CD14-positive monocyte (primary cell): ENCODE measurements around the gene RPS29. TPM values are rescaled to one million over a fixed set of nuclear protein-coding genes. Genes with fewer than 3 reads are reported as not detected.

ENCODE experiments used
- DNase-seq, 3 donors: peaks; one replicate each; pipeline ENCODE4 v3.0.0-alpha.2; 2011 to 2022
- H2AFZ ChIP-seq: 2 replicates; pipeline ENCODE4 v1.6.0; 2012; ENCODE audit warnings: mild to moderate bottlenecking, low read depth, low read length, inconsistent platforms; ENCODE audit not compliant: insufficient read depth, poor library complexity, severe bottlenecking
- H3K27ac ChIP-seq, 2 donors: 1 replicate in 1 of 2; 2 replicates in 1 of 2; pipeline ENCODE4 v1.5.1; 2012 to 2013; ENCODE audit warnings: low read length in 2 of 2, control low read depth in 1 of 2, inconsistent platforms in 1 of 2, low read depth in 1 of 2, mild to moderate bottlenecking in 1 of 2
- H3K27me3 ChIP-seq, 2 donors: one replicate each; pipeline versions ENCODE4 v1.6.0 to v1.6.1; 2011 to 2013; ENCODE audit warnings: low read length in 2 of 2; ENCODE audit not compliant: control insufficient read depth in 2 of 2, insufficient read depth in 2 of 2
- H3K36me3 ChIP-seq, 2 donors: replicated peaks in 1 of 2; 1 replicate in 1 of 2; 2 replicates in 1 of 2; pipeline versions ENCODE4 v1.5.1 to v1.6.1; 2012 to 2013; ENCODE audit warnings: low read length in 2 of 2, control low read depth in 1 of 2, inconsistent platforms in 1 of 2, mild to moderate bottlenecking in 1 of 2; ENCODE audit not compliant: insufficient read depth in 2 of 2, control insufficient read depth in 1 of 2
- H3K4me1 ChIP-seq, 2 donors: 1 replicate in 1 of 2; 2 replicates in 1 of 2; pipeline versions ENCODE4 v1.5.1 to v1.6.1; 2012 to 2013; ENCODE audit warnings: low read length in 2 of 2, control low read depth in 1 of 2, inconsistent platforms in 1 of 2, mild to moderate bottlenecking in 1 of 2, moderate library complexity in 1 of 2; ENCODE audit not compliant: insufficient read depth in 2 of 2, control insufficient read depth in 1 of 2
- H3K4me2 ChIP-seq: replicated peaks from 2 replicates; pipeline ENCODE3; 2012; ENCODE audit warnings: low read length, moderate library complexity, mild to moderate bottlenecking; ENCODE audit not compliant: poor library complexity, severe bottlenecking; ENCODE audit errors: extremely low read depth
- H3K4me3 ChIP-seq, 3 experiments: fragments of 200-600 bp in 1 of 3; sonication (generic) in 1 of 3; replicated peaks in 1 of 3; 1 replicate in 2 of 3; 2 replicates in 1 of 3; pipeline ENCODE4 v1.5.1; 2011 to 2013; ENCODE audit warnings: low read length in 3 of 3, mild to moderate bottlenecking in 3 of 3, control low read depth in 2 of 3, low read depth in 2 of 3, inconsistent platforms in 1 of 3, moderate library complexity in 1 of 3
- H3K79me2 ChIP-seq: 2 replicates; pipeline ENCODE4 v1.6.0; 2012; ENCODE audit warnings: mild to moderate bottlenecking, control low read depth, inconsistent platforms, low read length, moderate library complexity; ENCODE audit not compliant: insufficient read depth
- H3K9ac ChIP-seq: 2 replicates; pipeline ENCODE4 v1.6.0; 2017; ENCODE audit warnings: low read length, mild to moderate bottlenecking; ENCODE audit not compliant: insufficient read depth, poor library complexity, severe bottlenecking
- H3K9me3 ChIP-seq, 2 donors: replicated peaks in 1 of 2; 1 replicate in 1 of 2; 2 replicates in 1 of 2; pipeline versions ENCODE4 v1.5.1 to v1.6.1; 2012 to 2013; ENCODE audit warnings: low read length in 2 of 2, control low read depth in 1 of 2; ENCODE audit not compliant: control insufficient read depth in 1 of 2, insufficient read depth in 1 of 2
- H4K20me1 ChIP-seq: 2 replicates; pipeline ENCODE4 v1.6.0; 2012; ENCODE audit warnings: mild to moderate bottlenecking, low read length, control low read depth, moderate library complexity; ENCODE audit not compliant: insufficient read depth
- H3K27ac Mint-ChIP-seq, 7 donors: one replicate each; pipeline ENCODE4 v1.8.0; 2020; ENCODE audit warnings: mild to moderate bottlenecking in 7 of 7, mixed read lengths in 7 of 7, moderate library complexity in 6 of 7, inconsistent platforms in 2 of 7
- H3K27me3 Mint-ChIP-seq, 3 donors: one replicate each; pipeline ENCODE4 v1.8.0; 2021 to 2022; ENCODE audit warnings: low read depth in 3 of 3, mild to moderate bottlenecking in 3 of 3, mixed read lengths in 3 of 3, moderate library complexity in 3 of 3, inconsistent platforms in 1 of 3
- H3K36me3 Mint-ChIP-seq, 2 donors: one replicate each; pipeline ENCODE4 v1.8.0; 2020; ENCODE audit warnings: mixed read lengths in 2 of 2, inconsistent platforms in 1 of 2, mild to moderate bottlenecking in 1 of 2
- H3K4me1 Mint-ChIP-seq: one replicate; pipeline ENCODE4 v1.8.0; 2020; ENCODE audit warnings: mild to moderate bottlenecking, mixed read lengths
- H3K4me3 Mint-ChIP-seq, 2 donors: one replicate each; pipeline ENCODE4 v1.8.0; 2020; ENCODE audit warnings: mild to moderate bottlenecking in 2 of 2, mixed read lengths in 2 of 2, moderate library complexity in 1 of 2
- H3K9me3 Mint-ChIP-seq, 7 donors: one replicate each; pipeline ENCODE4 v1.8.0; 2020 to 2022; ENCODE audit warnings: mixed read lengths in 7 of 7, mild to moderate bottlenecking in 6 of 7, moderate library complexity in 6 of 7, inconsistent platforms in 2 of 7
- CTCF ChIP-seq: fragments of 200-600 bp; IDR thresholded peaks from one replicate; pipeline ENCODE4 v1.8.0; 2022; ENCODE audit warnings: antibody characterized with exemption, mild to moderate bottlenecking
- WGBS: methylation state at CpG from one replicate; pipeline ENCODE4 v1.1.5; 2013; ENCODE audit warnings: missing lambda C conversion rate; ENCODE audit not compliant: insufficient coverage; 5-methylcytosine and 5-hydroxymethylcytosine counted together
- intact Hi-C, 2 donors: fragments of 100-400 bp; cut with micrococcal nuclease; formaldehyde crosslinking; loops; one replicate each; pipeline versions ENCODE4 v1.15.0 to v1.15.1; 2023
- polyA plus RNA-seq, 3 donors: library from polyadenylated mRNA; depleted of rRNA in 1 of 3; unstranded in 2 of 3; stranded (reverse) in 1 of 3; fragments of 300-500 nt in 2 of 3; fragments of >200 nt in 1 of 3; fragmentation: Illumina TruSeq in 2 of 3; gene quantifications; 1 replicate in 2 of 3; 2 replicates in 1 of 3; pipeline ENCODE4 v1.2.3, GENCODE V29; 2012 to 2021

Gene RPS29
- polyA plus RNA-seq, 3 donors: 2,325 to 4,497 (median 2,965) TPM

- H3K27ac ChIP-seq: no peak overlapping the region
- Mint-ChIP-seq H3K4me1 (no peaks in the 10 kb centered on the region), H3K4me3 (no peak overlapping the region), H3K27me3 (peaks cover 1 to 2% (median 2%) of the 10 kb centered on the region in 3 donors), H3K9me3 (no peaks in the 10 kb centered on the region), H3K27ac (no peak overlapping the region), H3K36me3 (no peaks in the 10 kb centered on the region)
- WGBS: 50% methylated on average over 2 of the region's 3 CpGs
- no peaks in the 10 kb centered on the region for H3K27me3 ChIP-seq
- H3K4me1 ChIP-seq: no peaks in the 10 kb centered on the region
- no peaks in the 10 kb centered on the region for H4K20me1 ChIP-seq
- no peaks in the 10 kb centered on the region for H3K9me3 ChIP-seq
- H3K36me3 ChIP-seq: no peaks in the 10 kb centered on the region
- intact Hi-C loops: no loop called here
- no peaks in the 10 kb centered on the region for H3K79me2 ChIP-seq
- H3K4me3 ChIP-seq: no peak overlapping the region
- no peak overlapping the region for H2AFZ ChIP-seq
- TF ChIP-seq CTCF: no peak
- no peak overlapping the region for H3K4me2 ChIP-seq
- H3K9ac ChIP-seq: no peak overlapping the region
- no peak for DNase-seq
Measured at GRCh38 chr14:49553892-49554291, 32.3 kb downstream of the RPS29 start.

GRCh38 chr14:49553106-49553505, 33.1 kb downstream of the RPS29 start:
- Histone ChIP-seq H3K9me3 (no peaks in the 10 kb centered on the region), H3K4me1 (no peaks in the 10 kb centered on the region), H3K36me3 (no peaks in the 10 kb centered on the region), H3K27ac (no peak overlapping the region), H3K4me2 (no peak overlapping the region), H3K27me3 (no peaks in the 10 kb centered on the region), H4K20me1 (no peaks in the 10 kb centered on the region), H3K4me3 (no peak overlapping the region), H3K9ac (no peak overlapping the region), H3K79me2 (no peaks in the 10 kb centered on the region), H2AFZ (no peak overlapping the region)
- Mint-ChIP-seq H3K4me1 (no peaks in the 10 kb centered on the region), H3K4me3 (no peak overlapping the region), H3K27ac (no peak overlapping the region), H3K9me3 (peaks cover 0 to 5% (median 0%) of the 10 kb centered on the region in 7 donors), H3K27me3 (peaks cover 1 to 2% (median 2%) of the 10 kb centered on the region in 3 donors), H3K36me3 (no peaks in the 10 kb centered on the region)
- DNase-seq: no peak
- TF ChIP-seq CTCF: no peak
- intact Hi-C loops: no loop called here
